Chondrocyte (in vitro differentiated cells): ENCODE measurements around the gene GALNS. TPM values are rescaled to one million over a fixed set of nuclear protein-coding genes. Genes with fewer than 3 reads are reported as not detected.

Source experiments
- DNase-seq: peaks from one replicate; pipeline ENCODE4 v3.0.0; 2021; ENCODE audit warnings: mixed read lengths, low spot score
- H3K27ac Mint-ChIP-seq: one replicate; pipeline ENCODE4 v1.8.0; 2021; ENCODE audit warnings: mild to moderate bottlenecking, moderate library complexity, mixed read lengths; ENCODE audit not compliant: unreplicated experiment
- H3K27me3 Mint-ChIP-seq: 2 replicates; pipeline ENCODE4 v1.8.0; 2021; ENCODE audit warnings: low read depth, mixed read lengths
- H3K36me3 Mint-ChIP-seq: 2 replicates; pipeline ENCODE4 v1.8.0; 2021; ENCODE audit warnings: low read depth, mixed read lengths
- H3K4me1 Mint-ChIP-seq: 2 replicates; pipeline ENCODE4 v1.8.0; 2021; ENCODE audit warnings: low read depth, mild to moderate bottlenecking, mixed read lengths
- H3K4me3 Mint-ChIP-seq: one replicate; pipeline ENCODE4 v1.8.0; 2021; ENCODE audit warnings: mild to moderate bottlenecking, moderate library complexity, mixed read lengths; ENCODE audit not compliant: unreplicated experiment
- H3K9me3 Mint-ChIP-seq: 2 replicates; pipeline ENCODE4 v1.8.0; 2021; ENCODE audit warnings: low read depth, mixed read lengths
- total RNA-seq: library from RNA; stranded (reverse); gene quantifications from 3 replicates; pipeline ENCODE4 v1.2.1, GENCODE V29; 2021
- TF ChIP-seq, protein P1 (sequence below): fragments of 200-600 bp; sonication (generic); IDR thresholded peaks from 2 replicates; pipeline ENCODE4 v1.5.0; 2021; ENCODE audit warnings: antibody characterized with exemption, mild to moderate bottlenecking, moderate library complexity

GALNS gene
- total RNA-seq, 1 donor from 2014 or later: 34.1 TPM

DNA sequence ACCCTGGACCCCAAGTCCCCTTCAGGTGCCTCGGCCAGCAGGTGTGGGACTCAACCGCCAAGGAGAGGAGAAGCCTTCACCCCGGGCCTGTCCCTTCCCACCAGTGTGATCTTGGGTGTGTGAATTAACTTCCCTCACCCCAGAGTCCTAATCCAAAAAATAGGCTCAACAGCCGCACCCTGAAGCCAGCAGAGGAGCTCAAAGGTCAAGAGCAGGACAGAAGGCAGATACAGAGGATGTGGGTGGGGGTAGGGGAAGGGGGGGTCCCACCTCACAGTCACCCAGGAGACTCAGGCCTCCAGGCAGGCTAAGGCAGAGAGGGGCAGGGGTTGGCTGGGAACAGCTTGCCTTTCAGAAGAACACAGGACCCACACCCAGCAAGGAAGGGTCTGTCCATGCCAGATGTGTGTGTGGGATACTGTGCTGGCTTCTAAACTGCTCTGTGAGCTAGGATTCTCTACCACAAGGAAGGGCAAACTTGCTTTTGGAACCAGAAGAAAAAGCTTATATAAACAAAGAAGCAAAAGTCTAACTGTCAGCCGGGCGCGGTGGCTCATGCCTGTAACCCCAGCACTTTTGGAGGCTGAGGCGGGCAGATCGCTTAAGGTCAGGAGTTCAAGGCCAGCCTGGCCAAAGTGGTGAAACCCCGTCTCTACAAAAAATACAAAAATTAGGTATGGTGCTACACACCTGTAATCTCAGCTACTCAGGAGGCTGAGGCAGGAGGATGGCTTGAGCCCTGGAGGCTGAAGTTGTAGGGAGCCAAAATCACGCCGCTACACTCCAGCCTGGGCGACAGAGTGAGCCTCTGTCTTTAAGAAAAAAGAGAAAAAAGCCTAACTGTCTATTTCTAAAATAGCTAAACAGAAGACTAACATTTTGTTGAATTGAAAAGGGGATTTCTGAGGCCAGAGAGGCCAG is 76.3 kb downstream of the GALNS start:
- H3K27me3 Mint-ChIP-seq: no peaks in the 10 kb centered on the region
- no peaks in the 10 kb centered on the region for H3K36me3 Mint-ChIP-seq
- H3K4me3 Mint-ChIP-seq: peak overlapping the region; percentile 19
- DNase-seq: no peak
- no peaks in the 10 kb centered on the region for H3K9me3 Mint-ChIP-seq
- peak overlapping the region; percentile 27 for H3K27ac Mint-ChIP-seq
- TF ChIP-seq, protein P1, sequence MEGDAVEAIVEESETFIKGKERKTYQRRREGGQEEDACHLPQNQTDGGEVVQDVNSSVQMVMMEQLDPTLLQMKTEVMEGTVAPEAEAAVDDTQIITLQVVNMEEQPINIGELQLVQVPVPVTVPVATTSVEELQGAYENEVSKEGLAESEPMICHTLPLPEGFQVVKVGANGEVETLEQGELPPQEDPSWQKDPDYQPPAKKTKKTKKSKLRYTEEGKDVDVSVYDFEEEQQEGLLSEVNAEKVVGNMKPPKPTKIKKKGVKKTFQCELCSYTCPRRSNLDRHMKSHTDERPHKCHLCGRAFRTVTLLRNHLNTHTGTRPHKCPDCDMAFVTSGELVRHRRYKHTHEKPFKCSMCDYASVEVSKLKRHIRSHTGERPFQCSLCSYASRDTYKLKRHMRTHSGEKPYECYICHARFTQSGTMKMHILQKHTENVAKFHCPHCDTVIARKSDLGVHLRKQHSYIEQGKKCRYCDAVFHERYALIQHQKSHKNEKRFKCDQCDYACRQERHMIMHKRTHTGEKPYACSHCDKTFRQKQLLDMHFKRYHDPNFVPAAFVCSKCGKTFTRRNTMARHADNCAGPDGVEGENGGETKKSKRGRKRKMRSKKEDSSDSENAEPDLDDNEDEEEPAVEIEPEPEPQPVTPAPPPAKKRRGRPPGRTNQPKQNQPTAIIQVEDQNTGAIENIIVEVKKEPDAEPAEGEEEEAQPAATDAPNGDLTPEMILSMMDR: no peak
- peaks cover 69% of the 10 kb centered on the region for H3K4me1 Mint-ChIP-seq

DNA sequence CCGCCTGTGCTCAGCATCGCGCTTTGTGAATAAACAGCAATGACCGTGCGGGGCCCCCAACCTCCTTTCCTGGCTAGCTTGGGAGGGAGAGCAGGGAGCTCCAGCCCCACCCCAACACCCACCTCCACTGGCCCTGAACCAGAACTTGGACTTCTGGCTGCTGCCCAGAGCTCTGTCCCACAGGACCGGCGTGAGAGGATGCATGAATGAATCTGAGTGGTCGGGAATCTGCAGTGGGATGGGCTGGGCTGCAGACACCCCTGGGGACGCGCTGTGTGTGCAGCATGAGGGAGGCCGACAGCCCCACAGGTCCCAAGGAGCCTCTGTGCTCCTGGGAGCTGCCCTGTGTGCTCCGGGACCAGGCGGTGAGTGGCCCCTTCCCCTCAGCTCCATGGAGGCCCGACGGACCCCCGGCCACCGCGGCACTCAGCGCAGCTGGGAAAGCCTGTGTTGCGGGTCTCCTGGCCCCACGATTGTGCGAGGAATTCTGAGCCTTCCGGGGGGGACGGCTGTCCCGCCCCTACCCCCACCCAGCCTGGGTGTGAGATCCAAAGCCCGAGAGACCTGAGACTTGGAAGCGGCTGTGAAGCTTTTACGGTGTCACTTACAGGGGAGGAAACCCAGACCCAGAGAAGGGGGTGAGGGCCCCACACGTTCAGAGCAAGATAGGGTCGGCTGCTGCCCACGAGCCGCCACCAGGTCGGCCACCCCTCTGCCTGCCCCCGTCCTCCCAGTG is 77.2 kb downstream of the GALNS start:
- H3K27ac Mint-ChIP-seq: peak overlapping the region; percentile 27
- H3K4me3 Mint-ChIP-seq: no peak overlapping the region
- DNase-seq: no peak
- H3K27me3 Mint-ChIP-seq: no peaks in the 10 kb centered on the region
- no peaks in the 10 kb centered on the region for H3K36me3 Mint-ChIP-seq
- peaks cover 72% of the 10 kb centered on the region for H3K4me1 Mint-ChIP-seq
- H3K9me3 Mint-ChIP-seq: no peaks in the 10 kb centered on the region
- TF ChIP-seq, protein P1: no peak

DNA sequence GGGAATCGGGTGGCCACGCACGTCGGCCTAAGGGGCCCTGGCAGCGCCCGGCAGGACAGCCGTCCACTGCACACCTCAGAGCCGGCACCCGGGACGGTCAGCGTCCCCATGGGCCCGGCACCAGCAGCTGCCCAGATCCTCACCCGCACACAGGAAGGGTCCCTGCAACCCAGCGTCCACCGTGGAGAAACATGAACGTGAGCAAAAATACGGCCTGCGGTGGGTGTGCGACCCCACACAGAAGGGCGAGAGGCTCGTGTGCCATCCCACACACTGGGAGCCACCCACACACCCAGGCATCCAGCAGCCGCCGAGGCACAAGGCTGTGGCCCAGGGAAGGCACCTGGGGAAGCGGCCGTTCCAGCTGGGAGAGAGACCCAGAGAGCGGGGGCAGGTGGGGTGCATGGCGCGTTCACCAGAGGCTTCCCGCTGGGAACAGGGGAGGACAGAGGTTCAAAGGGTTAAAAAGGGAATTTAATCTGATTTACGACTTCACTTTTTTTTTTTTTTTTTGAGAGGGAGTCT is 78.1 kb downstream of the GALNS start:
- no peak for DNase-seq
- Mint-ChIP-seq H3K27me3 (no peaks in the 10 kb centered on the region), H3K27ac (no peak overlapping the region), H3K9me3 (no peaks in the 10 kb centered on the region), H3K4me1 (peaks cover 80% of the 10 kb centered on the region), H3K4me3 (no peak overlapping the region), H3K36me3 (no peaks in the 10 kb centered on the region)
- TF ChIP-seq, protein P1: no peak

- Mint-ChIP-seq H3K4me1 (peaks cover 80% of the 10 kb centered on the region), H3K9me3 (no peaks in the 10 kb centered on the region), H3K36me3 (no peaks in the 10 kb centered on the region), H3K27me3 (no peaks in the 10 kb centered on the region), H3K4me3 (no peak overlapping the region), H3K27ac (no peak overlapping the region)
- no peak for DNase-seq
- TF ChIP-seq, protein P1: no peak
Measured at GRCh38 chr16:88778271-88778525, 78.5 kb downstream of the GALNS start.

- Mint-ChIP-seq H3K4me3 (no peak overlapping the region), H3K27me3 (no peaks in the 10 kb centered on the region), H3K4me1 (peaks cover 80% of the 10 kb centered on the region), H3K36me3 (no peaks in the 10 kb centered on the region), H3K27ac (no peak overlapping the region), H3K9me3 (no peaks in the 10 kb centered on the region)
- no peak for DNase-seq
- TF ChIP-seq, protein P1: no peak
Measured at GRCh38 chr16:88777471-88778270, 79.1 kb downstream of the GALNS start.
